K562 (cell line): ENCODE data around the gene FBXO22. TPM values are rescaled to one million over a fixed set of nuclear protein-coding genes. Genes with fewer than 3 reads are reported as not detected.

ENCODE experiments used
- CBFA2T3 ChIP-seq: fragments of 450-650 bp; IDR thresholded peaks from 2 replicates; pipeline ENCODE4 v1.6.1; 2017
- CEBPB ChIP-seq: fragments of 450-650 bp; IDR thresholded peaks from 2 replicates; pipeline ENCODE4 v1.6.1; 2016; ENCODE audit warnings: missing genetic modification characterization, missing compliant biosample characterization
- FOXK1 ChIP-seq: sonication (generic); formaldehyde crosslinking; IDR thresholded peaks from 2 replicates; pipeline ENCODE4 v1.8.0; 2022; ENCODE audit warnings: missing genetic modification reagents, mild to moderate bottlenecking, borderline replicate concordance
- HNRNPK ChIP-seq: fragments of 200-400 bp; formaldehyde crosslinking; IDR thresholded peaks from one replicate; pipeline ENCODE4 v1.6.1; 2018; ENCODE audit warnings: mild to moderate bottlenecking, low read depth, low read length; ENCODE audit not compliant: poor library complexity, severe bottlenecking
- NCOA4 ChIP-seq: fragments of 450-650 bp; IDR thresholded peaks from 2 replicates; pipeline ENCODE4 v1.6.1; 2018; ENCODE audit warnings: mild to moderate bottlenecking; ENCODE audit not compliant: partially characterized antibody
- NRF1 ChIP-seq, 2 experiments: fragments of 450-650 bp; IDR thresholded peaks in 1 of 2; conservative IDR thresholded peaks in 1 of 2; 2 replicates each; pipeline ENCODE4 v1.6.1; 2014; ENCODE audit warnings: mild to moderate bottlenecking in 2 of 2
- POLR3G ChIP-seq: IDR thresholded peaks from 2 replicates; pipeline ENCODE4 v1.6.1; 2011; ENCODE audit not compliant: insufficient read length, insufficient replicate concordance; ENCODE audit errors: extremely low read depth
- ZBED1 ChIP-seq: IDR thresholded peaks from 2 replicates; pipeline ENCODE4 v1.6.1; 2014
- ZBTB8A ChIP-seq: fragments of 450-650 bp; IDR thresholded peaks from 2 replicates; pipeline ENCODE4 v1.6.1; 2018; ENCODE audit warnings: mild to moderate bottlenecking, moderate library complexity; ENCODE audit not compliant: partially characterized antibody
- ZKSCAN1 ChIP-seq: fragments of 150-350 bp; IDR thresholded peaks from 2 replicates; pipeline ENCODE4 v1.6.1; 2016; ENCODE audit warnings: low read depth, low read length
- ZNF316 ChIP-seq: fragments of 450-650 bp; IDR thresholded peaks from 2 replicates; pipeline ENCODE4 v1.6.1; 2016
- ZNF551 ChIP-seq: fragments of 250-450 bp; sonication (Bioruptor Pico); IDR thresholded peaks from 2 replicates; pipeline ENCODE4 v1.5.0; 2021; ENCODE audit warnings: mild to moderate bottlenecking, moderate library complexity
- polyA plus RNA-seq, 8 experiments: library from polyadenylated mRNA; depleted of rRNA in 4 of 8; stranded (reverse) in 5 of 8; unstranded in 3 of 8; fragments of >200 nt; fragmentation: Nextera tagmentation in 2 of 8; fragmentation: Illumina TruSeq in 1 of 8; extraction: Ambion mirVana in 2 of 8; extraction: Trizol in 1 of 8; gene quantifications; 2 replicates each; pipeline versions ENCODE4 v1.2.1 to v1.2.3, GENCODE V29; 2011 to 2014; ENCODE audit warnings: inconsistent platforms in 1 of 8, missing spikeins in 1 of 8
- total RNA-seq, 7 experiments: library from RNA; depleted of rRNA in 6 of 7; stranded (reverse); fragments of >200 nt in 6 of 7; fragmentation: Illumina TruSeq in 2 of 7; extraction: Trizol in 2 of 7; gene quantifications; 2 replicates each; pipeline versions ENCODE4 v1.2.1 to v1.2.3, GENCODE V29; 2011 to 2021; ENCODE audit warnings: low replicate concordance in 1 of 7
- TF ChIP-seq, protein P1 (sequence below), 2 experiments: fragments of 450-650 bp in 1 of 2; sonication (generic) in 1 of 2; formaldehyde crosslinking in 1 of 2; IDR thresholded peaks in 1 of 2; conservative IDR thresholded peaks in 1 of 2; 2 replicates each; pipeline versions ENCODE4 v1.6.1 to v1.8.1; 2016 to 2023; ENCODE audit warnings: mild to moderate bottlenecking in 2 of 2, moderate library complexity in 2 of 2, inconsistent platforms in 1 of 2, missing genetic modification reagents in 1 of 2
- TF ChIP-seq, protein P2 (sequence below): fragments of 450-650 bp; formaldehyde crosslinking; IDR thresholded peaks from 2 replicates; pipeline ENCODE4 v1.4.0; 2022; ENCODE audit warnings: missing genetic modification characterization
- TF ChIP-seq, protein P3 (sequence below): fragments of 450-650 bp; formaldehyde crosslinking; IDR thresholded peaks from 2 replicates; pipeline ENCODE4 v1.4.0; 2020; ENCODE audit warnings: mild to moderate bottlenecking, moderate library complexity
- TF ChIP-seq, protein P4 (sequence below): fragments of 450-650 bp; formaldehyde crosslinking; IDR thresholded peaks from 2 replicates; pipeline ENCODE4 v1.4.0; 2022; ENCODE audit warnings: missing genetic modification characterization

The FBXO22 gene
- total and polyA plus RNA-seq, 9 of the 15 experiments (the other 6 are each of a cell fraction or from before 2014, with no cell fraction given) = 24.4 to 99.4 (median 66.5) TPM

DNA sequence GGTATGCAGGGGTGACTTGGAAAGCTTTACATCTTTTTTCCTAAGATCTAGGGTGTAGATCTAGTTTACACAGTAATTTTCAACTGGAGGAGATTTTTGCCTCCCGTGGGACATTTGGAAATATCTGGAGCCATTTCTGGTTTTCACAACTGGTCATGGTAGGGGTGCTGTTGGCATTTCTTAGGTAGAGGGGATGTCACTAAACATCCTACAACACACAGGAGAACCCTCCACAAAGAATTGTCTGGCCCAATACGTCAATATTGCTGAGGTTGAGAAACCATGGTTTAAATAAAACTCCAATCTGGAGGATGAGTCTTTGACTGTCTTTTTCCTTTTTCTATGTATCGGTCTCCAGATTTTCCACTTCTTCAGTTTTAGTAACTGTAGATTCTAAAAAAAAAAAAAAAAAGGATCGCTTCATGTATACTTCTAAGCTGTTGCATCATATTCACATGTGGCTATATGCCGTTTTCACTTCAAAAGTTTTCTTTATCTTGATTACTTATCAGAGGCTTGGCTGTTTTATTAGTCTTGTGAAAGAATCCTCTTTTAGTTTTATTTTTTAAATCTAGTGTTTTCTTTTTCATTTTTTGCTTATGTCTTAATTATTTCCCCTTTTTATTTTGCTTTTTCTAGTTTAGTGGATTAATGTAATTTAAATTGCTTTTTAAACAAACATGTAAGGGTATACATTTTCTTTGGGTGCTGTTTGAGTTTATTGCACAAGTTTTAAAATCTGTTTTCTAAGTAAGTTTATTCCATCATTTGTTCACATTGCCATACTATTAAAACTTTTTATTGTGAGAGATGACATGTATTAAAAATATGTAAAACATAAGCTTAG is 39.2 kb upstream of the FBXO22 start (continued):
- TF ChIP-seq, protein P1, sequence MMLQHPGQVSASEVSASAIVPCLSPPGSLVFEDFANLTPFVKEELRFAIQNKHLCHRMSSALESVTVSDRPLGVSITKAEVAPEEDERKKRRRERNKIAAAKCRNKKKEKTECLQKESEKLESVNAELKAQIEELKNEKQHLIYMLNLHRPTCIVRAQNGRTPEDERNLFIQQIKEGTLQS (IDR thresholded peaks at IDR 0.05) = peak; percentile 95
- TF ChIP-seq, protein P1 (CRISPR knock-in tag; conservative IDR thresholded peaks at IDR 0.05) = no peak
- TF ChIP-seq, protein P2, sequence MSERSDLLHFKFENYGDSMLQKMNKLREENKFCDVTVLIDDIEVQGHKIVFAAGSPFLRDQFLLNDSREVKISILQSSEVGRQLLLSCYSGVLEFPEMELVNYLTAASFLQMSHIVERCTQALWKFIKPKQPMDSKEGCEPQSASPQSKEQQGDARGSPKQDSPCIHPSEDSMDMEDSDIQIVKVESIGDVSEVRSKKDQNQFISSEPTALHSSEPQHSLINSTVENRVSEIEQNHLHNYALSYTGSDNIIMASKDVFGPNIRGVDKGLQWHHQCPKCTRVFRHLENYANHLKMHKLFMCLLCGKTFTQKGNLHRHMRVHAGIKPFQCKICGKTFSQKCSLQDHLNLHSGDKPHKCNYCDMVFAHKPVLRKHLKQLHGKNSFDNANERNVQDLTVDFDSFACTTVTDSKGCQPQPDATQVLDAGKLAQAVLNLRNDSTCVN (CRISPR knock-in tag) = no peak
- no peak for TF ChIP-seq ZNF551
- TF ChIP-seq ZBTB8A = no peak
- TF ChIP-seq FOXK1 = no peak
- TF ChIP-seq, protein P3, sequence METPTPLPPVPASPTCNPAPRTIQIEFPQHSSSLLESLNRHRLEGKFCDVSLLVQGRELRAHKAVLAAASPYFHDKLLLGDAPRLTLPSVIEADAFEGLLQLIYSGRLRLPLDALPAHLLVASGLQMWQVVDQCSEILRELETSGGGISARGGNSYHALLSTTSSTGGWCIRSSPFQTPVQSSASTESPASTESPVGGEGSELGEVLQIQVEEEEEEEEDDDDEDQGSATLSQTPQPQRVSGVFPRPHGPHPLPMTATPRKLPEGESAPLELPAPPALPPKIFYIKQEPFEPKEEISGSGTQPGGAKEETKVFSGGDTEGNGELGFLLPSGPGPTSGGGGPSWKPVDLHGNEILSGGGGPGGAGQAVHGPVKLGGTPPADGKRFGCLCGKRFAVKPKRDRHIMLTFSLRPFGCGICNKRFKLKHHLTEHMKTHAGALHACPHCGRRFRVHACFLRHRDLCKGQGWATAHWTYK (CRISPR knock-in tag) = no peak
- no peak for TF ChIP-seq CBFA2T3
- no peak for TF ChIP-seq HNRNPK
- TF ChIP-seq NCOA4 = no peak
- peak; percentile 93 for TF ChIP-seq CEBPB (tag)
- TF ChIP-seq NRF1 (conservative IDR thresholded peaks at IDR 0.05 in 1 of 2, IDR thresholded peaks at IDR 0.05 in 1 of 2) = no peak
- no peak for TF ChIP-seq ZBED1
- TF ChIP-seq, protein P4, sequence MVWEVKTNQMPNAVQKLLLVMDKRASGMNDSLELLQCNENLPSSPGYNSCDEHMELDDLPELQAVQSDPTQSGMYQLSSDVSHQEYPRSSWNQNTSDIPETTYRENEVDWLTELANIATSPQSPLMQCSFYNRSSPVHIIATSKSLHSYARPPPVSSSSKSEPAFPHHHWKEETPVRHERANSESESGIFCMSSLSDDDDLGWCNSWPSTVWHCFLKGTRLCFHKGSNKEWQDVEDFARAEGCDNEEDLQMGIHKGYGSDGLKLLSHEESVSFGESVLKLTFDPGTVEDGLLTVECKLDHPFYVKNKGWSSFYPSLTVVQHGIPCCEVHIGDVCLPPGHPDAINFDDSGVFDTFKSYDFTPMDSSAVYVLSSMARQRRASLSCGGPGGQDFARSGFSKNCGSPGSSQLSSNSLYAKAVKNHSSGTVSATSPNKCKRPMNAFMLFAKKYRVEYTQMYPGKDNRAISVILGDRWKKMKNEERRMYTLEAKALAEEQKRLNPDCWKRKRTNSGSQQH = no peak
- peak; percentile 33; the same call in 1 of the 2 replicates for TF ChIP-seq ZNF316
- no peak for TF ChIP-seq ZKSCAN1
- no peak for TF ChIP-seq POLR3G
